Activated CD4-positive, alpha-beta T cell treated with anti-CD3 and anti-CD28 coated beads, Interleukin-2, amount 10 ng/mL, durations not matched to agents 7 days and 5 days (primary cell): ENCODE data around the gene HGFAC. TPM values are rescaled to one million over a fixed set of nuclear protein-coding genes. Genes with fewer than 3 reads are reported as not detected.

Experiments
- CTCF ChIA-PET: fragments of 350-600 bp; sonication (Branson Sonifier 250); formaldehyde crosslinking; loops from one replicate; lab custom pipeline; 2021; ENCODE audit warnings: antibody characterized with exemption; lab: Charles Lee
- POLR2A ChIA-PET: fragments of 350-600 bp; sonication (Branson Sonifier 250); formaldehyde crosslinking; loops from one replicate; lab custom pipeline; 2021; ENCODE audit warnings: antibody characterized with exemption; lab: Charles Lee
- DNase-seq: peaks from one replicate; pipeline ENCODE4 v3.0.0-alpha.2; 2020
- H3K27ac Mint-ChIP-seq: one replicate; pipeline ENCODE4 v1.8.0; 2021; ENCODE audit warnings: mild to moderate bottlenecking, moderate library complexity, mixed read lengths
- H3K27me3 Mint-ChIP-seq: one replicate; pipeline ENCODE4 v1.8.0; 2021; ENCODE audit warnings: mixed read lengths
- H3K36me3 Mint-ChIP-seq: one replicate; pipeline ENCODE4 v1.8.0; 2021; ENCODE audit warnings: low read depth, mixed read lengths
- H3K4me1 Mint-ChIP-seq: one replicate; pipeline ENCODE4 v1.8.0; 2021; ENCODE audit warnings: mixed read lengths
- H3K4me3 Mint-ChIP-seq: one replicate; pipeline ENCODE4 v1.8.0; 2021; ENCODE audit warnings: mild to moderate bottlenecking, moderate library complexity, mixed read lengths
- H3K9me3 Mint-ChIP-seq: one replicate; pipeline ENCODE4 v1.8.0; 2021; ENCODE audit warnings: mixed read lengths
- total RNA-seq, 2 experiments: library from RNA; stranded (reverse); gene quantifications; one replicate each; pipeline ENCODE4 v1.2.3, GENCODE V29; 2021

HGFAC gene
- total RNA-seq, 2 experiments from 2014 or later = 0.10 TPM; not detected in 1

GRCh38 chr4:3481113-3481531 is 39.4 kb downstream of the HGFAC start:
- peaks cover 12% of the 10 kb centered on the region for H3K27me3 Mint-ChIP-seq
- H3K27ac Mint-ChIP-seq = no peak overlapping the region
- H3K36me3 Mint-ChIP-seq = no peaks in the 10 kb centered on the region
- H3K4me1 Mint-ChIP-seq = no peaks in the 10 kb centered on the region
- H3K4me3 Mint-ChIP-seq = no peak overlapping the region
- DNase-seq = no peak
- no peaks in the 10 kb centered on the region for H3K9me3 Mint-ChIP-seq
- ChIA-PET CTCF (interaction anchor here (0.7 to 2.0 kb wide), 13 partner anchors 9 to 373 kb away, joined by 3 to 10 read pairs (median 4); no protein-coding TSS in a partner anchor), POLR2A (no interaction called here)

GRCh38 chr4:3481783-3482393 is 40.1 kb downstream of the HGFAC start:
- Mint-ChIP-seq H3K4me1 (no peaks in the 10 kb centered on the region), H3K4me3 (no peak overlapping the region), H3K36me3 (no peaks in the 10 kb centered on the region), H3K27me3 (peaks cover 14% of the 10 kb centered on the region), H3K9me3 (no peaks in the 10 kb centered on the region), H3K27ac (no peak overlapping the region)
- POLR2A ChIA-PET = no interaction called here
- no peak for DNase-seq
- CTCF ChIA-PET = no interaction called here

GRCh38 chr4:3482707-3483106 is 40.9 kb downstream of the HGFAC start:
- POLR2A ChIA-PET = no interaction called here
- Mint-ChIP-seq H3K27me3 (peaks cover 14% of the 10 kb centered on the region), H3K36me3 (no peaks in the 10 kb centered on the region), H3K4me1 (no peaks in the 10 kb centered on the region), H3K4me3 (no peak overlapping the region), H3K9me3 (no peaks in the 10 kb centered on the region), H3K27ac (no peak overlapping the region)
- CTCF ChIA-PET = interaction anchor here (1.2 kb wide), 1 partner anchor 9 kb away, joined by 3 read pairs; no protein-coding TSS in a partner anchor
- DNase-seq = no peak

GRCh38 chr4:3483471-3483921 is 41.7 kb downstream of the HGFAC start:
- Mint-ChIP-seq H3K27ac (no peak overlapping the region), H3K27me3 (peaks cover 14% of the 10 kb centered on the region), H3K9me3 (no peaks in the 10 kb centered on the region), H3K36me3 (no peaks in the 10 kb centered on the region), H3K4me1 (no peaks in the 10 kb centered on the region), H3K4me3 (no peak overlapping the region)
- POLR2A ChIA-PET = no interaction called here
- no peak for DNase-seq
- CTCF ChIA-PET = interaction anchor here (1.2 kb wide), 1 partner anchor 8 kb away, joined by 3 read pairs; no protein-coding TSS in a partner anchor

GRCh38 chr4:3484057-3484973 is 42.5 kb downstream of the HGFAC start:
- ChIA-PET CTCF (interaction anchor here (1.0 to 1.2 kb wide), 2 partner anchors 8 to 179 kb away, joined by 3 read pairs; no protein-coding TSS in a partner anchor), POLR2A (no interaction called here)
- Mint-ChIP-seq H3K4me1 (no peaks in the 10 kb centered on the region), H3K9me3 (no peaks in the 10 kb centered on the region), H3K27me3 (peaks cover 14% of the 10 kb centered on the region), H3K27ac (no peak overlapping the region), H3K4me3 (no peak overlapping the region), H3K36me3 (no peaks in the 10 kb centered on the region)
- no peak for DNase-seq

- Mint-ChIP-seq H3K36me3 (no peaks in the 10 kb centered on the region), H3K9me3 (no peaks in the 10 kb centered on the region), H3K4me1 (no peaks in the 10 kb centered on the region), H3K4me3 (no peak overlapping the region), H3K27ac (no peak overlapping the region), H3K27me3 (peaks cover 14% of the 10 kb centered on the region)
- ChIA-PET CTCF (interaction anchor here (1.0 kb wide), 2 partner anchors 18 to 180 kb away, joined by 3 read pairs; no protein-coding TSS in a partner anchor), POLR2A (no interaction called here)
- no peak for DNase-seq
These were observed 43.4 kb downstream of the HGFAC start for GRCh38 chr4:3485011-3485791.

GRCh38 chr4:3485886-3486540 is 44.2 kb downstream of the HGFAC start:
- no peaks in the 10 kb centered on the region for H3K4me1 Mint-ChIP-seq
- ChIA-PET POLR2A (no interaction called here), CTCF (interaction anchor here (1.0 kb wide), 1 partner anchor 17 kb away, joined by 3 read pairs; no protein-coding TSS in a partner anchor)
- H3K4me3 Mint-ChIP-seq = no peak overlapping the region
- no peaks in the 10 kb centered on the region for H3K36me3 Mint-ChIP-seq
- no peak for DNase-seq
- no peak overlapping the region for H3K27ac Mint-ChIP-seq
- H3K27me3 Mint-ChIP-seq = peaks cover 13% of the 10 kb centered on the region
- H3K9me3 Mint-ChIP-seq = no peaks in the 10 kb centered on the region

GRCh38 chr4:3486541-3487540 is 45.1 kb downstream of the HGFAC start:
- H3K4me1 Mint-ChIP-seq = no peaks in the 10 kb centered on the region
- no peak overlapping the region for H3K27ac Mint-ChIP-seq
- H3K36me3 Mint-ChIP-seq = no peaks in the 10 kb centered on the region
- CTCF ChIA-PET = interaction anchor here (0.7 kb wide), 1 partner anchor 15 kb away, joined by 3 read pairs; no protein-coding TSS in a partner anchor
- no peak for DNase-seq
- H3K27me3 Mint-ChIP-seq = peaks cover 15% of the 10 kb centered on the region
- H3K4me3 Mint-ChIP-seq = no peak overlapping the region
- no peaks in the 10 kb centered on the region for H3K9me3 Mint-ChIP-seq
- POLR2A ChIA-PET = no interaction called here

GRCh38 chr4:3487861-3488260 is 46.1 kb downstream of the HGFAC start:
- no peaks in the 10 kb centered on the region for H3K4me1 Mint-ChIP-seq
- H3K36me3 Mint-ChIP-seq = no peaks in the 10 kb centered on the region
- no peak overlapping the region for H3K27ac Mint-ChIP-seq
- ChIA-PET POLR2A (no interaction called here), CTCF (no interaction called here)
- no peak overlapping the region for H3K4me3 Mint-ChIP-seq
- H3K27me3 Mint-ChIP-seq = peaks cover 15% of the 10 kb centered on the region
- DNase-seq = no peak
- H3K9me3 Mint-ChIP-seq = no peaks in the 10 kb centered on the region

- ChIA-PET POLR2A (no interaction called here), CTCF (no interaction called here)
- Mint-ChIP-seq H3K27me3 (peaks cover 12% of the 10 kb centered on the region), H3K27ac (no peak overlapping the region), H3K4me1 (no peaks in the 10 kb centered on the region), H3K9me3 (no peaks in the 10 kb centered on the region), H3K36me3 (no peaks in the 10 kb centered on the region), H3K4me3 (no peak overlapping the region)
- DNase-seq = no peak
These were observed 47.1 kb downstream of the HGFAC start for GRCh38 chr4:3488820-3489219.

GRCh38 chr4:3489451-3489962 is 47.7 kb downstream of the HGFAC start:
- H3K9me3 Mint-ChIP-seq = no peaks in the 10 kb centered on the region
- H3K4me3 Mint-ChIP-seq = no peak overlapping the region
- H3K27ac Mint-ChIP-seq = no peak overlapping the region
- peaks cover 14% of the 10 kb centered on the region for H3K27me3 Mint-ChIP-seq
- no peak for DNase-seq
- H3K4me1 Mint-ChIP-seq = no peaks in the 10 kb centered on the region
- ChIA-PET POLR2A (no interaction called here), CTCF (interaction anchor here (0.6 kb wide), 1 partner anchor 9 kb away, joined by 3 read pairs; no protein-coding TSS in a partner anchor)
- no peaks in the 10 kb centered on the region for H3K36me3 Mint-ChIP-seq
